Head of caudate nucleus (tissue), 42 donors: Measurements from ENCODE around the gene ARMS2.

Source experiments
- DNase-seq, 42 donors: peaks; one replicate each; pipeline versions ENCODE4 v3.0.0 to v3.0.0-alpha.2; 2020 to 2021; ENCODE audit warnings: mixed read lengths in 7 of 42
- intact Hi-C: fragments of 100-400 bp; cut with DNase I; formaldehyde crosslinking; loops from one replicate; pipeline ENCODE4 v1.15.0; 2022

Gene ARMS2

GRCh38 chr10:122500726-122501125, 46.3 kb downstream of the ARMS2 start:
- no peak for DNase-seq
- intact Hi-C loops = loop anchor here (5.0 kb wide), 1 partner anchor 38 kb away; the partner anchor contains the start of gene HTRA1

- no peak for DNase-seq
- intact Hi-C loops = loop anchor here (5.0 kb wide), 1 partner anchor 41 kb away; the partner anchor contains the start of gene HTRA1
These were observed 48.6 kb downstream of the ARMS2 start for GRCh38 chr10:122503012-122503411.

- intact Hi-C loops = loop anchor here (5.0 kb wide), 1 partner anchor 42 kb away; the partner anchor contains the start of gene HTRA1
These were observed 49.6 kb downstream of the ARMS2 start for GRCh38 chr10:122503886-122504609.

GRCh38 chr10:122504610-122504950, 50.1 kb downstream of the ARMS2 start:
- DNase-seq = peak; percentile 85 to 97 (median 93)
- intact Hi-C loops = loop anchor here (5.0 kb wide), 1 partner anchor 42 kb away; the partner anchor contains the start of gene HTRA1

More at GRCh38 chr10:122503886-122504609, 49.6 kb downstream of the ARMS2 start:
- DNase-seq = no peak

- DNase-seq = no peak
- intact Hi-C loops = no loop called here
These were observed 50.6 kb downstream of the ARMS2 start for GRCh38 chr10:122505011-122505410.

GRCh38 chr10:122505885-122506645, 51.6 kb downstream of the ARMS2 start:
- no peak for DNase-seq
- intact Hi-C loops = no loop called here
